Panc1 (cell line): ENCODE data around the gene GMDS.

Source experiments
- POLR2AphosphoS5 ChIP-seq: IDR thresholded peaks from 2 replicates; pipeline ENCODE4 v1.6.1; 2012; ENCODE audit warnings: mild to moderate bottlenecking, low read depth, low read length, moderate library complexity
- TCF7L2 ChIP-seq: IDR thresholded peaks from 2 replicates; pipeline ENCODE4 v1.6.1; 2011; ENCODE audit warnings: mild to moderate bottlenecking, low read depth, low read length, inconsistent platforms
- TF ChIP-seq, protein P1 (sequence below): fragments of 450-650 bp; IDR thresholded peaks from 2 replicates; pipeline ENCODE4 v1.5.1; 2017; ENCODE audit warnings: mild to moderate bottlenecking

GRCh38 chr6:1587546-1587945 lies 657.9 kb downstream of the GMDS start:
- TF ChIP-seq, protein P1, sequence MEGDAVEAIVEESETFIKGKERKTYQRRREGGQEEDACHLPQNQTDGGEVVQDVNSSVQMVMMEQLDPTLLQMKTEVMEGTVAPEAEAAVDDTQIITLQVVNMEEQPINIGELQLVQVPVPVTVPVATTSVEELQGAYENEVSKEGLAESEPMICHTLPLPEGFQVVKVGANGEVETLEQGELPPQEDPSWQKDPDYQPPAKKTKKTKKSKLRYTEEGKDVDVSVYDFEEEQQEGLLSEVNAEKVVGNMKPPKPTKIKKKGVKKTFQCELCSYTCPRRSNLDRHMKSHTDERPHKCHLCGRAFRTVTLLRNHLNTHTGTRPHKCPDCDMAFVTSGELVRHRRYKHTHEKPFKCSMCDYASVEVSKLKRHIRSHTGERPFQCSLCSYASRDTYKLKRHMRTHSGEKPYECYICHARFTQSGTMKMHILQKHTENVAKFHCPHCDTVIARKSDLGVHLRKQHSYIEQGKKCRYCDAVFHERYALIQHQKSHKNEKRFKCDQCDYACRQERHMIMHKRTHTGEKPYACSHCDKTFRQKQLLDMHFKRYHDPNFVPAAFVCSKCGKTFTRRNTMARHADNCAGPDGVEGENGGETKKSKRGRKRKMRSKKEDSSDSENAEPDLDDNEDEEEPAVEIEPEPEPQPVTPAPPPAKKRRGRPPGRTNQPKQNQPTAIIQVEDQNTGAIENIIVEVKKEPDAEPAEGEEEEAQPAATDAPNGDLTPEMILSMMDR, result no peak
- TF ChIP-seq TCF7L2 (no peak), POLR2AphosphoS5 (no peak)
